ENCODE results near the gene GLRX.
"Not testable (repeated sequence)": the region's sequence is repeated elsewhere in the genome, so short reads cannot be mapped to it uniquely, and the experiment has no call there.

Gene GLRX

GRCh38 chr5:95852567-95852966, 30.0 kb upstream of the GLRX start:
- DNase-seq (ENCODE audit: low read depth) = no peak

GRCh38 chr5:95851141-95851540, 28.6 kb upstream of the GLRX start:
- DNase-seq (ENCODE audit: low read depth) = not testable (repeated sequence)

- DNase-seq (ENCODE audit: low read depth) = no peak
Observed at GRCh38 chr5:95850391-95850894, 27.9 kb upstream of the GLRX start.

GRCh38 chr5:95848701-95849100, 26.2 kb upstream of the GLRX start:
- no peak for DNase-seq (ENCODE audit: low read depth)

GRCh38 chr5:95847261-95847592, 24.7 kb upstream of the GLRX start:
- DNase-seq (ENCODE audit: low read depth) = no peak

- DNase-seq (ENCODE audit: low read depth) = peak; percentile 45
Observed at GRCh38 chr5:95846554-95847260, 24.2 kb upstream of the GLRX start.

- no peak for DNase-seq (ENCODE audit: low read depth)
Observed at GRCh38 chr5:95845391-95845790, 22.9 kb upstream of the GLRX start.

- no peak for DNase-seq (ENCODE audit: low read depth)
Observed at GRCh38 chr5:95843733-95844223, 21.3 kb upstream of the GLRX start.

GRCh38 chr5:95842854-95843544, 20.5 kb upstream of the GLRX start:
- no peak for DNase-seq (ENCODE audit: low read depth)

GRCh38 chr5:95841914-95842812, 19.6 kb upstream of the GLRX start:
- no peak for DNase-seq (ENCODE audit: low read depth)

- no peak for DNase-seq (ENCODE audit: low read depth)
Observed at GRCh38 chr5:95840956-95841705, 18.6 kb upstream of the GLRX start.

- no peak for DNase-seq (ENCODE audit: low read depth)
Observed at GRCh38 chr5:95839658-95840057, 17.1 kb upstream of the GLRX start.

GRCh38 chr5:95838556-95838955, 16.0 kb upstream of the GLRX start:
- DNase-seq (ENCODE audit: low read depth) = no peak

GRCh38 chr5:95838001-95838520, 15.5 kb upstream of the GLRX start:
- no peak for DNase-seq (ENCODE audit: low read depth)

- DNase-seq (ENCODE audit: low read depth) = no peak
Observed at GRCh38 chr5:95837492-95837891, 15.0 kb upstream of the GLRX start.

- not testable (repeated sequence) for DNase-seq (ENCODE audit: low read depth)
Observed at GRCh38 chr5:95836971-95837370, 14.4 kb upstream of the GLRX start.

GRCh38 chr5:95836544-95836943, 14.0 kb upstream of the GLRX start:
- no peak for DNase-seq (ENCODE audit: low read depth)

GRCh38 chr5:95835682-95836385, 13.3 kb upstream of the GLRX start:
- DNase-seq (ENCODE audit: low read depth) = no peak

- DNase-seq (ENCODE audit: low read depth) = no peak
Observed at GRCh38 chr5:95832664-95833063, 10.1 kb upstream of the GLRX start.

- no peak for DNase-seq (ENCODE audit: low read depth)
Observed at GRCh38 chr5:95830226-95830625, 7.7 kb upstream of the GLRX start.

GRCh38 chr5:95827892-95828246, 5.3 kb upstream of the GLRX start:
- no peak for DNase-seq (ENCODE audit: low read depth)

Measured in stimulated activated CD8-positive, alpha-beta memory T cell treated with anti-CD3 and anti-CD28 coated beads, Interleukin-12 subunit alpha, Interleukin-12 subunit beta, amount 100 ng/mL, for 1 hour (primary cell).